Fibroblast of pulmonary artery (primary cell): ENCODE data around the gene LYPD6.

ENCODE experiments used
- DNase-seq: peaks from one replicate; pipeline ENCODE4 v3.0.0-alpha.2; 2010; ENCODE audit warnings: low read depth
- H3K4me3 ChIP-seq: replicated peaks from 2 replicates; pipeline ENCODE4 v1.5.1; 2011; ENCODE audit warnings: low read depth, mild to moderate bottlenecking, control low read depth, low read length, moderate library complexity
- CTCF ChIP-seq: IDR thresholded peaks from 2 replicates; pipeline ENCODE4 v1.5.1; 2011; ENCODE audit warnings: mild to moderate bottlenecking, control low read depth, low read length, inconsistent platforms; ENCODE audit errors: missing control alignments

The LYPD6 gene

DNA sequence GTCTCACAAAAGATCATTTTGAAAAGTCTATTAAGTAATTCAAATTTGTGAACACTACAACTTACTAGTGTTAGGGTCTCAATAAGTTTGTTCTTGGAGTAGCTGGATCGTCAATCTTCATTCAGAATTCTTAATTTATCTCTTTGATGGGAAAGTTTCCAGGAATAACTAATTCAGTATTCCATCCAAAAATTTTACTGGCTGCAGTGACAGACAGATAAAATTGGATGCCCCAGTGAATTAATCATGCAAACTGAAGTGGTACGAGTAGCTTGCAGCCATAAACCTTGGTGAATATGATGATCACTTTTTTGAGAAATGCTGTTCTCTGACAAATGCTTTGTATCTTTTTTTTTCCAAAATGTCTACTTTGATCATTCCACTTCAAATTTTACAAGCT is 112.8 kb downstream of the LYPD6 start:
- no peak for TF ChIP-seq CTCF
- no peak overlapping the region for H3K4me3 ChIP-seq
- no peak for DNase-seq

DNA sequence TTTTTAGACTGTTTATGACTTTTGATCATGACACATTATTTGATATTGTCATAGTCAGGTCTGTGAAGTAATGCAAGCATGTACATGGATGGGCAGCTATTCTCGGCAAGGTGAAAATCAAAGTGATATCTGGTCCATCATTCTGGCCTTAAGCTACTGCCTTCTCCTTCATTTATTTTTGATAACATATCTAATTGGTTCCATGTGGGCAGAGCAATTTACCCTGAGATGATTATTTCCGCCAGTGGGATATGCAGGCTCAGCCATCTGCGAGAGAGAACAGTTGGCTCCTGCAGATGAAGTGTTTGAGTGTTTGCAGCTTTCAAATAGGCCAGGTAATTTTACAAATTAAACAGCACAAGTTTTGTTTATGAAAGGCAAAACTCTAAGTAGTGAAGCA is 116.4 kb downstream of the LYPD6 start:
- TF ChIP-seq CTCF = no peak

DNA sequence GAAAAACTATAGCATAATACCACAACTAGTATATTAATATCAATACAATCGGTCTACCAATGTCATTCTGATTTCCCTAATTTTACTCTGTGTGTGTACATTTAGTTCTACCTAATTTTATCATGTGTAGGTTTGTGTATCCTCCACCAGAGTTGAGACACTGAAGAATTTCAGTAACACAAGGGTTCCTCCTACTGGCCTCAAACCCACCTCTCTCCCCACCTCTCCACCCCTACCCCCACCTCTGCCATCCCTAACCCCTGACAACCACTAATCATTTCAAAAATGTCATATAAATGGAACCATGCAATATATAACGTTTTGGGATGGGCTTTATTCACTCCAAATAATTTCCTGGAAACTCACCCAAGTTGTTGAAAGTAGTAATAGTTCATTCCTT is 117.9 kb downstream of the LYPD6 start:
- TF ChIP-seq CTCF = no peak
- no peak overlapping the region for H3K4me3 ChIP-seq
- DNase-seq = no peak

More for the DNA sequence above, 116.4 kb downstream of the LYPD6 start:
- no peak overlapping the region for H3K4me3 ChIP-seq
- no peak for DNase-seq

- no peak overlapping the region for H3K4me3 ChIP-seq
- DNase-seq = no peak
- no peak for TF ChIP-seq CTCF
Measured at GRCh38 chr2:149449017-149449416, 118.6 kb downstream of the LYPD6 start.

- no peak for DNase-seq
- no peak for TF ChIP-seq CTCF
- no peak overlapping the region for H3K4me3 ChIP-seq
Measured at GRCh38 chr2:149451417-149452165, 121.2 kb downstream of the LYPD6 start.

DNA sequence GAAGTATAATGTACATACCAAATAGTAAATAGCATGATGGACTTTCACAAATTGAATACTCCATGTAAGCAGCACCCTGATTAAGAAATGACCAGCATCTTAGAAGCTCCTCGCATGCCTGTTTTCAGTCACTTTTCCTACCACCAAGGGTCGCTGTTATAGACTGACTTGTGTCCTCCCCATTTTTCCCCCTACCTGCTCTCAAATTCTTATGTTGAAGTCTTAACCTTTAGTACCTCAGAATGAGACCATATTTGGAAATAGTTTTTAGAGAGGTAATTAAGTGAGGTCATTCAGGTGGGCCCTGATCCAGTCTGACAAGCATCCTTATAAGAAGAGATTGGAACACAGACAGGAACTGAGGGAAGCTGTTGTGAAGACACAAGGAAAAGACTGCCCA is 125.9 kb downstream of the LYPD6 start:
- no peak overlapping the region for H3K4me3 ChIP-seq
- DNase-seq = no peak
- no peak for TF ChIP-seq CTCF

- DNase-seq = no peak
- H3K4me3 ChIP-seq = no peak overlapping the region
- no peak for TF ChIP-seq CTCF
Measured at GRCh38 chr2:149458502-149458901, 128.1 kb downstream of the LYPD6 start.
